ENCODE results near the gene JMJD1C.

Gene JMJD1C

GRCh38 chr10:63477927-63478326 lies 12.2 kb upstream of the JMJD1C start:
- DNase-seq: no peak

DNA sequence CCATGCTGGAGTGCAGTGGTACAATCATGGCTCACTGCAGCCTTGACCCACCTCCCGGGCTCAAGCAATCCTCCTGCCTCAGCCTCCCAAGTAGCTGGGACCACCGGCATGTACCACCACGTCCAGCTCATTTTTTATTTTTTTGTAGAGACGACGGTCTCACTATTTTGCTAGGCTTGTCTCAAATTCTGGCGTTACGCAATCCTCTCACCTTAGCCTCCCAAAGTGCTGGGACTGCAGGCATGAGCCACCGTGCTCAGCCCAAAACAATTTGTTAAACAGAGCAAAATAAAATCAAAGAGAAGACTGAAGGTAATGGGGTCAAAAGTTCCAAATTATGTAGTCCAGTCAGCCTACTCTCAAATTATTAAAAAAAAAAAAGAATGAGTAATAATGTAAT lies 8.7 kb upstream of the JMJD1C start:
- no peak for DNase-seq

- DNase-seq: no peak
Measured at GRCh38 chr10:63470928-63471327, 5.2 kb upstream of the JMJD1C start.

DNA sequence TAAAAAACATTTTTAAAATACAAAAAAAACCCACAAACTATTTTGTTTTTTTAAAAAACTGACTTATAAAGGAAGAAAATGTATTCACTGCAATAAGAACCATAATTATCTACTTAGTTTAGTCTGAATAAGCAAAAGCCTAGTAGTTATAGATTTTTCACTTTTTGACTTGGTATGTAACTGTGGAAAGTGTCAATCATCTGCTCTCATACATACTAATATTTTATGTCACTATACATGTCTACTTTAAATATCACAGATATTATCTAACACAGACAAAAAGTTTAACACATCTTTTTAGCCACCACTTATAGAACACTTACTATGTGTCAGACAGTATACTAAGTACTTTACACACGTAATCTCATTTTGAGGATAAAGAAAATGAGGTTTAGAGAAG lies 3.2 kb upstream of the JMJD1C start:
- no peak for DNase-seq

DNA sequence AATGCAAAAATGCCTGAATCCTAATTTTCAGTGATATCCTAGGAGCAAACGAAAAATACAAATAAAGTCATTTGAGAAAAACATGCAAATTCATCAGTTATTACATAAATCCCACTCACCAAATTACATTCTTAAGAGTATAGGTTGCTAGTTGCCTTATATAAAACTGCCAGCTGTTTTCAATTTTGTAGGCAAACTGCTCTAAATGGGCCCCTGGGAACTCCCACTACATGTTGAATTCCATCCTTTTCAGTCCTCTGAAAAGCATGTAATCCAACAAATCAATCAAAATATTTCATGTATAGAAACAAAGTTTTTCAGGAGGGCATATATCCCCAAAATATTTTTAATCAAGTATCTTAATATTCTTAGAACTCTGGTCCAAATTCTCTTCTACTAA lies 2.1 kb upstream of the JMJD1C start:
- peak; percentile 82 for DNase-seq

DNA sequence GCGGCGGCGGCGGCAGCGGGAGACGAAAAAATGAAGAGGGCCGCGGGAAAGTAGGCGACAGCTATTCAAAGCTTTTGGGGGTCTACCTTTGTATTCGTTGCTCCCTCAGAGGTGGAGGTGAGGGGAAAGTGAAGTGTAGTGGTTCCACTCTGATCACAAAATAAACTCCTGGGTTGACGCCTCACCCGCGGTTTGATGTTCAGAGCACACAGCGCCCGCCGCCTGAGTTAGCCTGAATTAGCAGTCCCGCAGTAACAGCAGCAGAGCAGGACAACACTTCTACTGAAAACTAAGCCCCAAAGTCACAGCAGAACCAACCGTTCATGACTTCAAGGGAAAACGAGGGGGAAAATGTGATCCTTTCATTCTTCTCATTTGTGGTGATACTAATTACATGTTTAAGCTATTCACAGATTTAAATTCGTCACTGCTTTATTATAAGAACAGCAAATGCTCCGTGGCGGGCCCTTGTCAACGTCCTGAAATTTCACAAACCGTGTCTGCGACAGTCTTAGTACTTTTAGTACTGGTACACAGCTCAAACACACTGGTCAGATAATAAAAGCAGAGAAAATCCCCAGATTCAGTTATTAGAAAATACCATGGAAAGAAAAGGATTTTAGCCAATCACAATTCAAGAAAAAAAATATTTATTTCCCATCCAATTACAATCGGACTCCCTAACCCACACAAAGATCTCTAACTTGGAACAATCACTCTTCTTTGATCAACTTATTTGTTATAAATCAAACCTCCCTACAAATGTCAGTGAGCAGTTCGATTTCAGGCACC lies 563 bp upstream of the JMJD1C start:
- peak; percentile 62 for DNase-seq

DNA sequence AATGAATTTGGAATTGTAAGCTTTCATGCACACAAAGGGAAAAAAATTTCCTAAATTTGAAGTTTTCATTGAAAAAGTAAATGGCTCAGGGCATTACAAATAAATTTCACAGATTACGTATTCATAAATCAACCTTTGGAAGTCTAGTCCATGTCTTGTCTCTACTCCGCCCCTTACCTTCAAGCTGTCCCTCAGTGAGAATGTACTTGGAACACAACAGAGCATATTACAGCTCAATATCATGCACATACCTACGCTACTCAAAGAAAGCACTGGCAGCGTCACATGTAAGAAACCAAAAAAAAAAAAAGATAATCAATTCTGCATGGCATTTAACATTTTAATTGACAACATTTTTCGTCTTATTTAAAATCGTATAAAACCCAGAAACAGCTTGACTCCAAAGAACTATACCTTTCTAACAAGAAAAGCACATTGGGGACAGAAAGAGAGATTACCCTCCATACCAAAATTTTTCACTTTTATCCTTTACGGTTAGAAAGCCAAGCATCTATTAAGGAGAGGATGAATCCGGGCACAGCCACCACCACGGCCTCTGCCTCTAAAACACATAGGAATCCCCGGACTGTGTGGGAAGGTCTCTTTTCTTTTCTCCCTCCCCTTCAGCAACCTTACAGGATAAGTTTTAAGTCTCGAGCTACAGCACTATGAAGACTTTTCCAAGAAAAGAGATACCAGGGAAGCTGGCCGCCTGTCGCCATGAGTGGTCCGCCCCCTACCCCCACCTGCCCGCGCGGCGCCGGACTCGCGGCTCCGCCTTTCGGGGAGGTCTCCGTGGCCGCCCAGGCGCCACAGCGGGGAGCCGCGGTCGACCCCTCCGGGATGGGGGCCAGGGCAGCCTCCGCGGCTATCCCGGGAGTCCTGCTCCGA lies 1.1 kb downstream of the JMJD1C start:
- no peak for DNase-seq

- no peak for DNase-seq
Measured at GRCh38 chr10:63462442-63462841, 3.3 kb downstream of the JMJD1C start.

- no peak for DNase-seq
Measured at GRCh38 chr10:63458177-63458576, 7.6 kb downstream of the JMJD1C start.

DNA sequence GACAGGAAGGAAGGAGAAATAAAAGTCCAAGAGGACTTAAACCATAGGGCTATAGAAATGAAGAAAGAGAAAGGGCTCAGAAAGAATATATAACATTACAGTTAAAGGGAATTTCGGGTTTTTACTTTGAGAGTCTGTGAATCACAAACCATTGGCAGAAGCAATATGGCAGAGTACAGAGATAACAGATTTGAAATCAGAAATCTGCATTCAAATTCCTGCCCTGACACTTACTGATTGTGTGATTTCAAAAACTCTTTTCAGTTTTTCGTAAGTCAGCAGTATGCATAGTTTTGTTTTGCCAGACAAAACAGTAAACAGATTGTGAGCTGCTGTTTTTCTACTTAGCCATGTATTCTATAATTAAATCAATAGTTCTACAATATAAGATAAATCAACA lies 8.2 kb downstream of the JMJD1C start:
- no peak for DNase-seq

DNA sequence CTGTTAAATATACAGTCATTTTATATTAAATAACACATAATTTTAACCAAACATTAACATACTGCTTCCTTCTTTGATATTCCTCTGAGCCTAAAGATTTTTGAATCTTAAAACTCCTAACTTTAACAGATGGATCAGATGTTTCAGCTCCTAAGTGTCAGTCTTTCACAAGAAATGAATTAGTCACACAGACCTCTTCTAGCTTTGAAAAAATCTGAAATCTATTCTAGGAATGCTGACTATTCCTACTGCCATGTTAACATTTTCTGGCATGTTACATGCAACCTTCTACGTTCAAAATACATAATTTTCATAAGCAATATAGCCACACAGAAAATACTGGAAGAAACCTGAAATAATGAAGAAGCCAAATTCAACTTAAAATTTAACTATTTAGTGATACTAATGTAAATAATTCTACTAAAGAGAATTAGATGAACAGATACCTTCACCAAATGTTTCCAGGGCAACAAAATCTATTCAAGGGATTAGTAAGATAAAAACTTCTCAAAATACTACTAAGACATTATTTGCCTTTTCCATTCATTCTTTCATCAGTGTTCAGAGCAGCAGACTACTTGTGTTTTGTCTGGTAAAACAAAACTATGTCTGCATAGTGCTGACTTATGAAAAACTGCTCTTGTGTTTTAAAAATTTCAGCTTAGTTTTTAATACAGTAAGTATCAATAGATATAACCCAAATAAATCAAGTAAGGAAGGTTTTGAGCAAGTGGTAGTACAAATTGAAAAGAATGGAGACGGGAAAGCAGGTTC lies 9.2 kb downstream of the JMJD1C start:
- peak; percentile 75 for DNase-seq

DNA sequence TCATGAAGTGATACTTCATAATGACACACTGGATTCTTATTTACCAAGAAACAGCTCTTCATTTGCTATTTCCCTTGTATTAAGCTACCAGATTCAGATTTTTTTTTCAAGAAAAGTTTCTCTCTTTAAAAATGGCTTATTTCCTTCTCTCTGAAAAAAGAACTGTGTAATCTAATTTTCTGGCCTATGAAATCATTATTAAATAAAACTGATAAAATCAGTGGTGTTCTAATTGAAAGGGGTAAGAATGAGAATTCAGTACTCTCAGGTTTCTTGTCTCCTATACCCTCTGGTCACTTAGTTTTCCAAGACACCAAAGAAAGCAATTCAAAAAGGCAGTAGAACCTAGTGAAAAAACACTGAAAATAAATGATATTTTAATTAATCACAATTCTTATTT lies 10.3 kb downstream of the JMJD1C start:
- DNase-seq: no peak

- no peak for DNase-seq
Measured at GRCh38 chr10:63454631-63455030, 11.1 kb downstream of the JMJD1C start.

- no peak for DNase-seq
Measured at GRCh38 chr10:63452524-63452923, 13.3 kb downstream of the JMJD1C start.

DNA sequence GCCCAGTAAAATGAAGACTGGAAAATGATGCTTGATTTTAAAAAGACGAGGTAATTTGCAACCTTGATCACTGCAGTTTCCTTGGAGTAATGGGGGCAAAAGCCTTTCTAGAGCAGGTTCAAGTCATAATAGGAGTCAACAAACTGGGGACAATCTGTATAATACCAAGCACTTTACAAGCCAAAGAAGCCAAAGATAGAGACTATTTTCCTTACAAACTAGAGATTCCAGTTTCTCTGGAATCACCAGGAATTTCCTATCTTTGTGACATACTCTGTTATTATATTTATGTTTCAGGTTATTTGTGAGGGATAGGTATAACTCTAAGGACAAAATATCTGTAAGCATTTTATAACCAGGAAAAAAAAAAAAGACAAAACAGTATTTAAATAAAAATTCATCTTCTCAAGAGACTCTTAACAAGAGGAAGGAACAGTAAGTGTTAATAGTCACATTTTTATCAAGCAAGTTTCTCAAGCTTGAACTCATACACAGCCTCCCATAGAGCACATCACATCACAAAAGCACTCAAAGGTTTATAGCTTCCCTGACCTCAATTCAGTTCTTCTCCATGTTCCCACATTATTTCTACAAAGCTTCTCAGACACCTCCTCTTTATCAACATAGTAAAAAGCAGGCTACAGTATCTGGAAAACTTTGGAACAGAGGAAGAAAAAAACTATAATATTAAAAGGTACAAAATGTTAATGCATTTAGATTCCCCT lies 18.9 kb downstream of the JMJD1C start:
- no peak for DNase-seq

DNA sequence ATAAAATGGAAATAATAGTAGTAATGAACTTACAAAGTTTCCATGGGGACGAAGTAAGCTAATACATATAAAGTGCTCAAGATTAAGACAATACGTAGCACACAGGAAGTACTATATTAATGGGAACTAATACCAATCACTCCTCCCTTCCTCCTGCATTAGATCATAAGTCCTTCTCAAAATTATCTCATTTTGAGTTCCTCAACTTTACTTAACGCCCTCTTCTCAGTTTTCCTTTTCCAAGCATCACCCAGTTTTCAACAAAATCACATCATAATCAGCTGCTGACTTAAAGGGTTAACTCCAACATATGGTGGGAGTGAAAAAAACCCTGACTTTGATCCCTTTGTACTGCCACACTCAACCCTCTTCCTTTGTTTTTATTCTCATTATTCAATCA lies 24.4 kb downstream of the JMJD1C start:
- no peak for DNase-seq

- DNase-seq: no peak
Measured at GRCh38 chr10:63439607-63440006, 26.2 kb downstream of the JMJD1C start.

DNA sequence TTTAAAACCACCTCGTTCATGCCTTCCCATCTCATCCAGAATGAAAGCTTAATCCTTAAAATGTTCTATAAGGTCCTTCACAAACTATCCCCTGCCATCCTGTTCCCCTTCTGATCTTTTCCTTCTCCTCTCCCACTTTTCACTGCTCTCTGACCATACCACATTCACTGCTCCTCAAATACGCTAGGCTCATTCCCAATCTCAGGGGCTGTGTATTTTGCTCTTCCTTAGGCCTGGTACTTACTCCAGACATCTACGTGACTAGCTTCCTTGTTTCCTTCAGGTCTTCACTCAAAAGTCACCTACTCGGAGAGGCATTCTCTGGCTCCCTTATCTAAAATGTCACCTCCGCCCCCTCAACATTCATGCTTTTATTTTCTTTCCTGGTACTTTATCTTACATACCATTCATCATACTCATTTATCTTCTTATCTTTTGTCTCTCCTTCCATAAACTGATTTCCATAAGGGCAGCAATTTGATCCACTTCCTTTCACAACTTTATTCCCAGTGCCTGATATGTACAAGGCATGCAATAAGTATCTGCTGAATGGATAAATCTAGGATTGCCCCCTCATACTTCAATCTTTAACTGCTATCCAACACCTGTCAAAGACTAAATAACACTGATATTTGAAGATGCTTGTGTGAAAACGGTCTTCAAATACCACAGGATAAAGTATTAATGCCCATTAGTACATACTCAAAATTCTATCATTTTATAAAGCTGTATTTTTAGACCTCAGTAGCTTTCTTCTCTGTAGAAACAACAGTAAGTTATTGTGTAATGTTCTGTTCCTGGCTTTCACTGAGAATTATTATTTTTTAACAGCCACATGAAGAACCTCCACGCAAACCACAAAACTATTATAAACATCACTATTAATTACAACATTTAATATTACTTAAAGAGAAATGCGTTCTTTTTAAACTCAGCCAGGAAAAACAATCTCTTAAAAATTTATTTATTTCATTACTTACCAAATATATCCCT lies 27.0 kb downstream of the JMJD1C start:
- DNase-seq: no peak

- DNase-seq: peak; percentile 11
Measured at GRCh38 chr10:63437116-63437949, 28.4 kb downstream of the JMJD1C start.

GRCh38 chr10:63436225-63436624 lies 29.6 kb downstream of the JMJD1C start:
- DNase-seq: no peak
